Ishikawa (cell line): ENCODE results near the gene MORC2.

Source experiments
- EGR1 ChIP-seq: IDR thresholded peaks from 2 replicates; pipeline ENCODE4 v1.6.1; 2012
- EP300 ChIP-seq: IDR thresholded peaks from 2 replicates; pipeline ENCODE4 v1.6.1; 2012; ENCODE audit warnings: borderline replicate concordance
- RAD21 ChIP-seq: IDR thresholded peaks from 2 replicates; pipeline ENCODE4 v1.6.1; 2012; ENCODE audit warnings: low read depth
- TF ChIP-seq, protein P1 (sequence below): IDR thresholded peaks from 2 replicates; pipeline ENCODE4 v1.6.1; 2012; ENCODE audit warnings: low read depth, mild to moderate bottlenecking
- TF ChIP-seq, protein P2 (sequence below): IDR thresholded peaks from 2 replicates; pipeline ENCODE4 v1.6.1; 2012

DNA sequence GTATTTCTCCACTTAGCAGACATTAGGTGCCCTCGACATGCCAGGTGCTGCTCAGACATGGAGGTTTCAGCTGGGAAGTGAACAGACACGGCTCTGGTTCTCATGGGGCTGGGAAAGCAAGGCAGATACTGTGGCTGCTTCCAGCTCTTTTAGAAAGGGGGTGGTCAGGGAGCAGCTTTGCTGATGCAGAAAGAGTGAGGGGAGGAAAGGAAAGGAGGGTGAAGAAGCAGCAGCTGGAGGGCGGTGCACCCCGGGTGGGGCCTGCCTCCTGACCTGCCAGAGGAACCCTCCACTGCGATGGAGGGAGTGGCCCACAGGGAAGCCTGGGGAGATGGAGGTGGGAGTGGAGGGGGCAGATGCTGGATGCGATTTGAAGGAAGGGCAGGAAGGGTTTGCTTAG is 76.8 kb downstream of the MORC2 start:
- TF ChIP-seq, protein P1, sequence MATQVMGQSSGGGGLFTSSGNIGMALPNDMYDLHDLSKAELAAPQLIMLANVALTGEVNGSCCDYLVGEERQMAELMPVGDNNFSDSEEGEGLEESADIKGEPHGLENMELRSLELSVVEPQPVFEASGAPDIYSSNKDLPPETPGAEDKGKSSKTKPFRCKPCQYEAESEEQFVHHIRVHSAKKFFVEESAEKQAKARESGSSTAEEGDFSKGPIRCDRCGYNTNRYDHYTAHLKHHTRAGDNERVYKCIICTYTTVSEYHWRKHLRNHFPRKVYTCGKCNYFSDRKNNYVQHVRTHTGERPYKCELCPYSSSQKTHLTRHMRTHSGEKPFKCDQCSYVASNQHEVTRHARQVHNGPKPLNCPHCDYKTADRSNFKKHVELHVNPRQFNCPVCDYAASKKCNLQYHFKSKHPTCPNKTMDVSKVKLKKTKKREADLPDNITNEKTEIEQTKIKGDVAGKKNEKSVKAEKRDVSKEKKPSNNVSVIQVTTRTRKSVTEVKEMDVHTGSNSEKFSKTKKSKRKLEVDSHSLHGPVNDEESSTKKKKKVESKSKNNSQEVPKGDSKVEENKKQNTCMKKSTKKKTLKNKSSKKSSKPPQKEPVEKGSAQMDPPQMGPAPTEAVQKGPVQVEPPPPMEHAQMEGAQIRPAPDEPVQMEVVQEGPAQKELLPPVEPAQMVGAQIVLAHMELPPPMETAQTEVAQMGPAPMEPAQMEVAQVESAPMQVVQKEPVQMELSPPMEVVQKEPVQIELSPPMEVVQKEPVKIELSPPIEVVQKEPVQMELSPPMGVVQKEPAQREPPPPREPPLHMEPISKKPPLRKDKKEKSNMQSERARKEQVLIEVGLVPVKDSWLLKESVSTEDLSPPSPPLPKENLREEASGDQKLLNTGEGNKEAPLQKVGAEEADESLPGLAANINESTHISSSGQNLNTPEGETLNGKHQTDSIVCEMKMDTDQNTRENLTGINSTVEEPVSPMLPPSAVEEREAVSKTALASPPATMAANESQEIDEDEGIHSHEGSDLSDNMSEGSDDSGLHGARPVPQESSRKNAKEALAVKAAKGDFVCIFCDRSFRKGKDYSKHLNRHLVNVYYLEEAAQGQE: no peak
- no peak for TF ChIP-seq RAD21
- TF ChIP-seq, protein P2, sequence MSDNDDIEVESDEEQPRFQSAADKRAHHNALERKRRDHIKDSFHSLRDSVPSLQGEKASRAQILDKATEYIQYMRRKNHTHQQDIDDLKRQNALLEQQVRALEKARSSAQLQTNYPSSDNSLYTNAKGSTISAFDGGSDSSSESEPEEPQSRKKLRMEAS: no peak
- no peak for TF ChIP-seq EGR1
- TF ChIP-seq EP300: no peak
